HepG2 (cell line): ENCODE measurements around the gene GOLGA7B. TPM values are rescaled to one million over a fixed set of nuclear protein-coding genes. Genes with fewer than 3 reads are reported as not detected.
A peak's percentile ranks its signal among the peaks of the same experiment; 100 is the strongest.

ENCODE experiments used
- CCAR2 ChIP-seq: fragments of 200-400 bp; formaldehyde crosslinking; optimal IDR thresholded peaks from 2 replicates; pipeline ENCODE3; 2018; ENCODE audit warnings: low read depth, mild to moderate bottlenecking, low read length, moderate library complexity
- FOXA3 ChIP-seq: IDR thresholded peaks from 2 replicates; pipeline ENCODE4 v1.6.1; 2016; ENCODE audit warnings: missing genetic modification reagents, missing compliant biosample characterization
- KLF16 ChIP-seq, 2 experiments: sonication (generic) in 1 of 2; formaldehyde crosslinking in 1 of 2; IDR thresholded peaks; 2 replicates each; pipeline versions ENCODE4 v1.6.1 to v1.8.0; 2016 to 2023; ENCODE audit warnings: missing genetic modification reagents in 2 of 2, missing compliant biosample characterization in 1 of 2
- NR1H2 ChIP-seq: sonication (generic); formaldehyde crosslinking; IDR thresholded peaks from 2 replicates; pipeline ENCODE4 v1.8.1; 2022; ENCODE audit warnings: low read depth, missing genetic modification reagents, borderline replicate concordance
- NR2C2 ChIP-seq: sonication (generic); formaldehyde crosslinking; IDR thresholded peaks from 2 replicates; pipeline ENCODE4 v1.4.0; 2020; ENCODE audit warnings: missing genetic modification reagents, mild to moderate bottlenecking, moderate library complexity, borderline replicate concordance
- ZNF142 ChIP-seq: sonication (generic); formaldehyde crosslinking; IDR thresholded peaks from 2 replicates; pipeline ENCODE4 v1.4.0; 2020; ENCODE audit warnings: missing genetic modification reagents
- ZNF263 ChIP-seq: sonication (generic); formaldehyde crosslinking; IDR thresholded peaks from 2 replicates; pipeline ENCODE4 v1.4.0; 2020; ENCODE audit warnings: missing genetic modification reagents
- ZNF280D ChIP-seq: sonication (generic); formaldehyde crosslinking; IDR thresholded peaks from 2 replicates; pipeline ENCODE4 v1.5.1; 2020; ENCODE audit warnings: mild to moderate bottlenecking, missing genetic modification reagents
- ZNF296 ChIP-seq: sonication (generic); formaldehyde crosslinking; conservative IDR thresholded peaks from 2 replicates; pipeline ENCODE4 v1.5.0; 2020; ENCODE audit warnings: mild to moderate bottlenecking, missing genetic modification reagents
- ZNF781 ChIP-seq: sonication (generic); formaldehyde crosslinking; IDR thresholded peaks from 2 replicates; pipeline ENCODE4 v1.5.1; 2020; ENCODE audit warnings: borderline replicate concordance, mild to moderate bottlenecking, missing genetic modification reagents; ENCODE audit errors: not compliant biosample characterization
- ZNF782 ChIP-seq: sonication (generic); formaldehyde crosslinking; IDR thresholded peaks from 2 replicates; pipeline ENCODE4 v1.4.0; 2020; ENCODE audit warnings: missing genetic modification reagents, mild to moderate bottlenecking, borderline replicate concordance
- polyA plus RNA-seq, 8 experiments: library from polyadenylated mRNA; depleted of rRNA in 3 of 8; stranded (reverse) in 7 of 8; unstranded in 1 of 8; fragments of >200 nt; fragmentation: Illumina TruSeq in 4 of 8; extraction: Trizol in 4 of 8; gene quantifications; 2 replicates each; pipeline versions ENCODE4 v1.2.1 to v1.2.3, GENCODE V29; 2011 to 2016; ENCODE audit warnings: low read depth in 4 of 8, missing spikeins in 1 of 8, mixed read lengths in 1 of 8; ENCODE audit not compliant: insufficient read depth in 1 of 8
- total RNA-seq, 5 experiments: library from RNA; depleted of rRNA; stranded (reverse); fragments of >200 nt; fragmentation: Illumina TruSeq; extraction: Trizol; gene quantifications; 2 replicates each; pipeline ENCODE4 v1.2.3, GENCODE V29; 2016; ENCODE audit warnings: low read depth in 1 of 5
- TF ChIP-seq, protein P1 (sequence below): sonication (generic); formaldehyde crosslinking; IDR thresholded peaks from 2 replicates; pipeline ENCODE4 v1.8.0; 2022; ENCODE audit warnings: mild to moderate bottlenecking, missing genetic modification reagents
- TF ChIP-seq, protein P2 (sequence below): IDR thresholded peaks from 2 replicates; pipeline ENCODE4 v1.6.1; 2012; ENCODE audit warnings: low read length, improper control_type of control experiment

Gene GOLGA7B
- total and polyA plus RNA-seq, 2 of the 13 experiments (the other 11 are each of a cell fraction or from before 2014, with no cell fraction given): not detected

- TF ChIP-seq ZNF280D (CRISPR knock-in tag) (no peak), KLF16 (CRISPR knock-in tag; IDR thresholded peaks at IDR 0.05) (no peak), NR2C2 (no peak), ZNF781 (CRISPR knock-in tag) (no peak), CCAR2 (no peak), FOXA3 (CRISPR knock-in tag) (0 out of 2 replicates have a peak, but pooled peaks have one; percentile 29), ZNF263 (no peak), ZNF142 (CRISPR knock-in tag) (no peak), ZNF782 (no peak), NR1H2 (CRISPR knock-in tag) (no peak), ZNF296 (no peak)
- TF ChIP-seq, protein P1, sequence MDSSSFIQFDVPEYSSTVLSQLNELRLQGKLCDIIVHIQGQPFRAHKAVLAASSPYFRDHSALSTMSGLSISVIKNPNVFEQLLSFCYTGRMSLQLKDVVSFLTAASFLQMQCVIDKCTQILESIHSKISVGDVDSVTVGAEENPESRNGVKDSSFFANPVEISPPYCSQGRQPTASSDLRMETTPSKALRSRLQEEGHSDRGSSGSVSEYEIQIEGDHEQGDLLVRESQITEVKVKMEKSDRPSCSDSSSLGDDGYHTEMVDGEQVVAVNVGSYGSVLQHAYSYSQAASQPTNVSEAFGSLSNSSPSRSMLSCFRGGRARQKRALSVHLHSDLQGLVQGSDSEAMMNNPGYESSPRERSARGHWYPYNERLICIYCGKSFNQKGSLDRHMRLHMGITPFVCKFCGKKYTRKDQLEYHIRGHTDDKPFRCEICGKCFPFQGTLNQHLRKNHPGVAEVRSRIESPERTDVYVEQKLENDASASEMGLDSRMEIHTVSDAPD (CRISPR knock-in tag): no peak
- TF ChIP-seq, protein P2, sequence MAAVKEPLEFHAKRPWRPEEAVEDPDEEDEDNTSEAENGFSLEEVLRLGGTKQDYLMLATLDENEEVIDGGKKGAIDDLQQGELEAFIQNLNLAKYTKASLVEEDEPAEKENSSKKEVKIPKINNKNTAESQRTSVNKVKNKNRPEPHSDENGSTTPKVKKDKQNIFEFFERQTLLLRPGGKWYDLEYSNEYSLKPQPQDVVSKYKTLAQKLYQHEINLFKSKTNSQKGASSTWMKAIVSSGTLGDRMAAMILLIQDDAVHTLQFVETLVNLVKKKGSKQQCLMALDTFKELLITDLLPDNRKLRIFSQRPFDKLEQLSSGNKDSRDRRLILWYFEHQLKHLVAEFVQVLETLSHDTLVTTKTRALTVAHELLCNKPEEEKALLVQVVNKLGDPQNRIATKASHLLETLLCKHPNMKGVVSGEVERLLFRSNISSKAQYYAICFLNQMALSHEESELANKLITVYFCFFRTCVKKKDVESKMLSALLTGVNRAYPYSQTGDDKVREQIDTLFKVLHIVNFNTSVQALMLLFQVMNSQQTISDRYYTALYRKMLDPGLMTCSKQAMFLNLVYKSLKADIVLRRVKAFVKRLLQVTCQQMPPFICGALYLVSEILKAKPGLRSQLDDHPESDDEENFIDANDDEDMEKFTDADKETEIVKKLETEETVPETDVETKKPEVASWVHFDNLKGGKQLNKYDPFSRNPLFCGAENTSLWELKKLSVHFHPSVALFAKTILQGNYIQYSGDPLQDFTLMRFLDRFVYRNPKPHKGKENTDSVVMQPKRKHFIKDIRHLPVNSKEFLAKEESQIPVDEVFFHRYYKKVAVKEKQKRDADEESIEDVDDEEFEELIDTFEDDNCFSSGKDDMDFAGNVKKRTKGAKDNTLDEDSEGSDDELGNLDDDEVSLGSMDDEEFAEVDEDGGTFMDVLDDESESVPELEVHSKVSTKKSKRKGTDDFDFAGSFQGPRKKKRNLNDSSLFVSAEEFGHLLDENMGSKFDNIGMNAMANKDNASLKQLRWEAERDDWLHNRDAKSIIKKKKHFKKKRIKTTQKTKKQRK: no peak
Observed at GRCh38 chr10:97869091-97870042, 19.7 kb downstream of the GOLGA7B start (continued).
